ENCODE results near the gene MARCKS.

The MARCKS gene

DNA sequence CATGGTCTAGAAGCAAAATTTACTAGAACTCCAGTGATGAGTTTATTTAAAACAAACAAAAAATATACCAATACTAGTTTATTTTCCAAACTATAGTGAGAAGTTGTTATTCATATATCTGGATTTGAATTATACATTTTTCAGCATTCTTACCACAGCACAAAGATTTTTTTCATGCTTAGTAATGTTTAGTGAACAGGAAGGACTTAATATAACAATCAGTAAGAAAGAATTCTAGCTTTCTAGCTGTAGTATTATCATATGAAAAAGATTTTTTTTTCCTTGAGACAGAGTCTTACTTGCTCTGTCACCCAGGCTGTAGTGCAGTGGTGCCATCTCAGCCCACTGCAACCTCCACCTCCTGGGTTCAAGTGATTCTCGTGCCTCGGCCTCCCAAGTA is 13.8 kb downstream of the MARCKS start (continued):
- TF ChIP-seq ZNF10 (tag by site-specific recombination; IDR thresholded peaks at IDR 0.05) (no peak), ZNF776 (tag by site-specific recombination; IDR thresholded peaks at IDR 0.05; ENCODE audit: borderline replicate concordance) (no peak), ZNF548 (tag by site-specific recombination; IDR thresholded peaks at IDR 0.05) (no peak), ZNF19 (tag by site-specific recombination; IDR thresholded peaks at IDR 0.05; ENCODE audit: low read depth) (no peak), ZNF416 (tag by site-specific recombination; IDR thresholded peaks at IDR 0.05) (no peak), ZNF202 (tag by site-specific recombination; IDR thresholded peaks at IDR 0.05; ENCODE audit: borderline replicate concordance) (no peak), ZNF426 (tag by site-specific recombination; IDR thresholded peaks at IDR 0.05) (no peak)
- TF ChIP-seq, protein P1, sequence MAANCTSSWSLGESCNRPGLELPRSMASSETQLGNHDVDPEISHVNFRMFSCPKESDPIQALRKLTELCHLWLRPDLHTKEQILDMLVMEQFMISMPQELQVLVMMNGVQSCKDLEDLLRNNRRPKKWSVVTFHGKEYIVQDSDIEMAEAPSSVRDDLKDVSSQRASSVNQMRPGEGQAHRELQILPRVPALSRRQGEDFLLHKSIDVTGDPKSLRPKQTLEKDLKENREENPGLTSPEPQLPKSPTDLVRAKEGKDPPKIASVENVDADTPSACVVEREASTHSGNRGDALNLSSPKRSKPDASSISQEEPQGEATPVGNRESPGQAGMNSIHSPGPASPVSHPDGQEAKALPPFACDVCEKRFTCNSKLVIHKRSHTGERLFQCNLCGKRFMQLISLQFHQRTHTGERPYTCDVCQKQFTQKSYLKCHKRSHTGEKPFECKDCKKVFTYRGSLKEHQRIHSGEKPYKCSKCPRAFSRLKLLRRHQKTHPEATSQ (tag by site-specific recombination; IDR thresholded peaks at IDR 0.05), result no peak
- TF ChIP-seq, protein P2, sequence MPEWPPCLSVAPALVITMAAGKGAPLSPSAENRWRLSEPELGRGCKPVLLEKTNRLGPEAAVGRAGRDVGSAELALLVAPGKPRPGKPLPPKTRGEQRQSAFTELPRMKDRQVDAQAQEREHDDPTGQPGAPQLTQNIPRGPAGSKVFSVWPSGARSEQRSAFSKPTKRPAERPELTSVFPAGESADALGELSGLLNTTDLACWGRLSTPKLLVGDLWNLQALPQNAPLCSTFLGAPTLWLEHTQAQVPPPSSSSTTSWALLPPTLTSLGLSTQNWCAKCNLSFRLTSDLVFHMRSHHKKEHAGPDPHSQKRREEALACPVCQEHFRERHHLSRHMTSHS (tag by site-specific recombination; IDR thresholded peaks at IDR 0.05), result no peak

DNA sequence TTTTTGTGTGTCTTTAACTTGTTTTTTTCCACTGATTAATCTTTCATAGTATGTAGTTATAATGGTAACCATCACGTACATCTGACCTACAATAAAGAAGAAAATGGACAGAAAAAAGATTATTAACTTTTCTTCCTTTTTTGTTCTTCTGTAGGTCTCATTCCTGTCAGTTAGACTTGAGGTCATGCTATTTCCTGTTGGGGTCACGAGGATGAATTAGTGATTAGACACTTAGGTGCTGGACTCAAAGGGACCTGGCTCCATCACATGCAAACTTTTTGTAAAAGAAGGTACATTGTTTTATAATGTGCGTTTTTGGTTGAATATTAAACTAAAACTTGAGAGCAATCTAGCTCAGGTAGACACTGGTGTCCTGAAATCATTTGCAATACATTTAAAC is 14.8 kb downstream of the MARCKS start:
- Histone ChIP-seq H3K36me3 (ENCODE audit: control insufficient read depth in 2 of 2, insufficient read depth in 1 of 2, low read length in 2 of 2) (no peaks in the 10 kb centered on the region), H3K27ac (ENCODE audit: extremely low read depth, low read depth, low read length) (no peak overlapping the region), H3K4me3 (ENCODE audit: low read depth, low read length) (no peak overlapping the region), H3K9me3 (ENCODE audit: control insufficient read depth, insufficient read depth, low read depth, low read length) (no peaks in the 10 kb centered on the region), H3K4me1 (ENCODE audit: control insufficient read depth, insufficient read depth, low read length) (no peaks in the 10 kb centered on the region)
- POLR2A ChIA-PET, result no interaction called here
- CTCF ChIA-PET, result no interaction called here
- TF ChIP-seq, protein P3, sequence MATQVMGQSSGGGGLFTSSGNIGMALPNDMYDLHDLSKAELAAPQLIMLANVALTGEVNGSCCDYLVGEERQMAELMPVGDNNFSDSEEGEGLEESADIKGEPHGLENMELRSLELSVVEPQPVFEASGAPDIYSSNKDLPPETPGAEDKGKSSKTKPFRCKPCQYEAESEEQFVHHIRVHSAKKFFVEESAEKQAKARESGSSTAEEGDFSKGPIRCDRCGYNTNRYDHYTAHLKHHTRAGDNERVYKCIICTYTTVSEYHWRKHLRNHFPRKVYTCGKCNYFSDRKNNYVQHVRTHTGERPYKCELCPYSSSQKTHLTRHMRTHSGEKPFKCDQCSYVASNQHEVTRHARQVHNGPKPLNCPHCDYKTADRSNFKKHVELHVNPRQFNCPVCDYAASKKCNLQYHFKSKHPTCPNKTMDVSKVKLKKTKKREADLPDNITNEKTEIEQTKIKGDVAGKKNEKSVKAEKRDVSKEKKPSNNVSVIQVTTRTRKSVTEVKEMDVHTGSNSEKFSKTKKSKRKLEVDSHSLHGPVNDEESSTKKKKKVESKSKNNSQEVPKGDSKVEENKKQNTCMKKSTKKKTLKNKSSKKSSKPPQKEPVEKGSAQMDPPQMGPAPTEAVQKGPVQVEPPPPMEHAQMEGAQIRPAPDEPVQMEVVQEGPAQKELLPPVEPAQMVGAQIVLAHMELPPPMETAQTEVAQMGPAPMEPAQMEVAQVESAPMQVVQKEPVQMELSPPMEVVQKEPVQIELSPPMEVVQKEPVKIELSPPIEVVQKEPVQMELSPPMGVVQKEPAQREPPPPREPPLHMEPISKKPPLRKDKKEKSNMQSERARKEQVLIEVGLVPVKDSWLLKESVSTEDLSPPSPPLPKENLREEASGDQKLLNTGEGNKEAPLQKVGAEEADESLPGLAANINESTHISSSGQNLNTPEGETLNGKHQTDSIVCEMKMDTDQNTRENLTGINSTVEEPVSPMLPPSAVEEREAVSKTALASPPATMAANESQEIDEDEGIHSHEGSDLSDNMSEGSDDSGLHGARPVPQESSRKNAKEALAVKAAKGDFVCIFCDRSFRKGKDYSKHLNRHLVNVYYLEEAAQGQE (tag by site-specific recombination; IDR thresholded peaks at IDR 0.05), result no peak

DNA sequence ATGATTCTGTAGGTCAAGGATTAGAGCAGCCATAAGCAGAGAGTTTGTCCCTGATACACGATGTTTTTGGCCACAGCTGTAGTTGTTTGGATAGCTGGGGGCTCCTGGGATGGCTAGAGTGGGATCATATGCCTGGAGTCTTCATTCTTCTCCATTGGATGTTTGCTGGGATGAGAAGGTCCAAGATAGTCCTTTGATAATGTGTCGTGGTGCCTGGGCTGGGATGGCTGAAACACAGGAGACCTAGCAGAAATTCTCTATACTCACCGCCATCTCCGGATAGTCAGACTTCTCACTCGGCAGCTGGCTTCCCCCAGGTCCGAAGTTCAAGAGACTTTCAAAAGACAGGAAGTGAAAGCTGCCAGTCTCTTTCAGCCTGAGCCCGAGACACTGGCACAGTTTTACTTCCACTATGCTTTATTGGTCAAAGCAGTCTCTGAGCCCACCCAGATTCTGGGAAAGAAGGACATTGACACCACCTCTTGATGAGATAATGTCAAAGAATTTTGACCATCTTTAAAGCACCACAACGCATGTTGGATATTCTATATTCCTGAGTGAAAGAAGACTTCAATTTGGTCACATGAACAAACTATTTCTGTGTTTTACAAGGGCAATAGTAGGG is 16.0 kb downstream of the MARCKS start:
- POLR2A ChIA-PET, result no interaction called here
- Histone ChIP-seq H3K4me3 (ENCODE audit: low read depth, low read length) (no peak overlapping the region), H3K27ac (ENCODE audit: extremely low read depth, low read depth, low read length) (no peak overlapping the region)
- TF ChIP-seq ZSCAN30 (tag by site-specific recombination; IDR thresholded peaks at IDR 0.05) (no peak), ZNF341 (tag by site-specific recombination; IDR thresholded peaks at IDR 0.05; ENCODE audit: low read depth) (no peak), ZNF701 (tag by site-specific recombination; IDR thresholded peaks at IDR 0.05) (no peak), ZNF121 (tag by site-specific recombination; IDR thresholded peaks at IDR 0.05) (no peak), ZNF394 (tag by site-specific recombination; IDR thresholded peaks at IDR 0.05; ENCODE audit: borderline replicate concordance) (no peak), ZNF433 (tag by site-specific recombination; IDR thresholded peaks at IDR 0.05; ENCODE audit: low read depth) (no peak), KLF10 (tag by site-specific recombination; IDR thresholded peaks at IDR 0.05) (no peak), SALL2 (tag by site-specific recombination; IDR thresholded peaks at IDR 0.05; ENCODE audit: borderline replicate concordance) (no peak), ZBTB20 (tag by site-specific recombination; IDR thresholded peaks at IDR 0.05) (no peak)
- TF ChIP-seq, protein P4, sequence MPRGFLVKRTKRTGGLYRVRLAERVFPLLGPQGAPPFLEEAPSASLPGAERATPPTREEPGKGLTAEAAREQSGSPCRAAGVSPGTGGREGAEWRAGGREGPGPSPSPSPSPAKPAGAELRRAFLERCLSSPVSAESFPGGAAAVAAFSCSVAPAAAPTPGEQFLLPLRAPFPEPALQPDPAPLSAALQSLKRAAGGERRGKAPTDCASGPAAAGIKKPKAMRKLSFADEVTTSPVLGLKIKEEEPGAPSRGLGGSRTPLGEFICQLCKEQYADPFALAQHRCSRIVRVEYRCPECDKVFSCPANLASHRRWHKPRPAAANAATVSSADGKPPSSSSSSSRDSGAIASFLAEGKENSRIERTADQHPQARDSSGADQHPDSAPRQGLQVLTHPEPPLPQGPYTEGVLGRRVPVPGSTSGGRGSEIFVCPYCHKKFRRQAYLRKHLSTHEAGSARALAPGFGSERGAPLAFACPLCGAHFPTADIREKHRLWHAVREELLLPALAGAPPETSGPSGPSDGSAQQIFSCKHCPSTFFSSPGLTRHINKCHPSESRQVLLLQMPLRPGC (tag by site-specific recombination; IDR thresholded peaks at IDR 0.05), result no peak
- TF ChIP-seq, protein P5, sequence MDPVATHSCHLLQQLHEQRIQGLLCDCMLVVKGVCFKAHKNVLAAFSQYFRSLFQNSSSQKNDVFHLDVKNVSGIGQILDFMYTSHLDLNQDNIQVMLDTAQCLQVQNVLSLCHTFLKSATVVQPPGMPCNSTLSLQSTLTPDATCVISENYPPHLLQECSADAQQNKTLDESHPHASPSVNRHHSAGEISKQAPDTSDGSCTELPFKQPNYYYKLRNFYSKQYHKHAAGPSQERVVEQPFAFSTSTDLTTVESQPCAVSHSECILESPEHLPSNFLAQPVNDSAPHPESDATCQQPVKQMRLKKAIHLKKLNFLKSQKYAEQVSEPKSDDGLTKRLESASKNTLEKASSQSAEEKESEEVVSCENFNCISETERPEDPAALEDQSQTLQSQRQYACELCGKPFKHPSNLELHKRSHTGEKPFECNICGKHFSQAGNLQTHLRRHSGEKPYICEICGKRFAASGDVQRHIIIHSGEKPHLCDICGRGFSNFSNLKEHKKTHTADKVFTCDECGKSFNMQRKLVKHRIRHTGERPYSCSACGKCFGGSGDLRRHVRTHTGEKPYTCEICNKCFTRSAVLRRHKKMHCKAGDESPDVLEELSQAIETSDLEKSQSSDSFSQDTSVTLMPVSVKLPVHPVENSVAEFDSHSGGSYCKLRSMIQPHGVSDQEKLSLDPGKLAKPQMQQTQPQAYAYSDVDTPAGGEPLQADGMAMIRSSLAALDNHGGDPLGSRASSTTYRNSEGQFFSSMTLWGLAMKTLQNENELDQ (tag by site-specific recombination; IDR thresholded peaks at IDR 0.05; ENCODE audit: low read depth), result no peak
- TF ChIP-seq, protein P6, sequence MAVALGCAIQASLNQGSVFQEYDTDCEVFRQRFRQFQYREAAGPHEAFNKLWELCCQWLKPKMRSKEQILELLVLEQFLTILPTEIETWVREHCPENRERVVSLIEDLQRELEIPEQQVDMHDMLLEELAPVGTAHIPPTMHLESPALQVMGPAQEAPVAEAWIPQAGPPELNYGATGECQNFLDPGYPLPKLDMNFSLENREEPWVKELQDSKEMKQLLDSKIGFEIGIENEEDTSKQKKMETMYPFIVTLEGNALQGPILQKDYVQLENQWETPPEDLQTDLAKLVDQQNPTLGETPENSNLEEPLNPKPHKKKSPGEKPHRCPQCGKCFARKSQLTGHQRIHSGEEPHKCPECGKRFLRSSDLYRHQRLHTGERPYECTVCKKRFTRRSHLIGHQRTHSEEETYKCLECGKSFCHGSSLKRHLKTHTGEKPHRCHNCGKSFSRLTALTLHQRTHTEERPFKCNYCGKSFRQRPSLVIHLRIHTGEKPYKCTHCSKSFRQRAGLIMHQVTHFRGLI (tag by site-specific recombination; IDR thresholded peaks at IDR 0.05), result no peak

More for the DNA sequence above, 16.0 kb downstream of the MARCKS start:
- CTCF ChIA-PET, result no interaction called here
- H3K9me3 ChIP-seq (ENCODE audit: control insufficient read depth, insufficient read depth, low read depth, low read length), result no peaks in the 10 kb centered on the region
- no peaks in the 10 kb centered on the region for H3K36me3 ChIP-seq (ENCODE audit: control insufficient read depth in 2 of 2, insufficient read depth in 1 of 2, low read length in 2 of 2)
- H3K4me1 ChIP-seq (ENCODE audit: control insufficient read depth, insufficient read depth, low read length), result no peaks in the 10 kb centered on the region
